AG04449 (cell line): Measurements from ENCODE around the gene STRADB.

Source experiments
- CTCF ChIA-PET: fragments of 350-600 bp; formaldehyde crosslinking; extraction: SDS; loops from one replicate; lab custom pipeline; 2021; ENCODE audit warnings: antibody characterized with exemption; lab: Yijun Ruan, JAX
- POLR2A ChIA-PET: fragments of 400-600, 350-600 bp; formaldehyde crosslinking; extraction: SDS; loops from one replicate; lab custom pipeline; 2020; ENCODE audit warnings: antibody characterized with exemption, inconsistent platforms; lab: Yijun Ruan, JAX
- DNase-seq: peaks from one replicate; pipeline ENCODE4 v3.0.0-alpha.2; 2010; ENCODE audit warnings: low read depth, low spot score
- H3K4me3 ChIP-seq: 2 replicates; pipeline ENCODE4 v1.5.1; 2011; ENCODE audit warnings: low read depth, mild to moderate bottlenecking, control low read depth, low read length
- TF ChIP-seq, protein P1 (sequence below): IDR thresholded peaks from one replicate; pipeline ENCODE4 v1.5.1; 2011; ENCODE audit warnings: mild to moderate bottlenecking, moderate library complexity, low read length, control low read depth, inconsistent platforms; ENCODE audit not compliant: insufficient read depth; ENCODE audit errors: missing control alignments

The STRADB gene, protein sequence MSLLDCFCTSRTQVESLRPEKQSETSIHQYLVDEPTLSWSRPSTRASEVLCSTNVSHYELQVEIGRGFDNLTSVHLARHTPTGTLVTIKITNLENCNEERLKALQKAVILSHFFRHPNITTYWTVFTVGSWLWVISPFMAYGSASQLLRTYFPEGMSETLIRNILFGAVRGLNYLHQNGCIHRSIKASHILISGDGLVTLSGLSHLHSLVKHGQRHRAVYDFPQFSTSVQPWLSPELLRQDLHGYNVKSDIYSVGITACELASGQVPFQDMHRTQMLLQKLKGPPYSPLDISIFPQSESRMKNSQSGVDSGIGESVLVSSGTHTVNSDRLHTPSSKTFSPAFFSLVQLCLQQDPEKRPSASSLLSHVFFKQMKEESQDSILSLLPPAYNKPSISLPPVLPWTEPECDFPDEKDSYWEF

DNA sequence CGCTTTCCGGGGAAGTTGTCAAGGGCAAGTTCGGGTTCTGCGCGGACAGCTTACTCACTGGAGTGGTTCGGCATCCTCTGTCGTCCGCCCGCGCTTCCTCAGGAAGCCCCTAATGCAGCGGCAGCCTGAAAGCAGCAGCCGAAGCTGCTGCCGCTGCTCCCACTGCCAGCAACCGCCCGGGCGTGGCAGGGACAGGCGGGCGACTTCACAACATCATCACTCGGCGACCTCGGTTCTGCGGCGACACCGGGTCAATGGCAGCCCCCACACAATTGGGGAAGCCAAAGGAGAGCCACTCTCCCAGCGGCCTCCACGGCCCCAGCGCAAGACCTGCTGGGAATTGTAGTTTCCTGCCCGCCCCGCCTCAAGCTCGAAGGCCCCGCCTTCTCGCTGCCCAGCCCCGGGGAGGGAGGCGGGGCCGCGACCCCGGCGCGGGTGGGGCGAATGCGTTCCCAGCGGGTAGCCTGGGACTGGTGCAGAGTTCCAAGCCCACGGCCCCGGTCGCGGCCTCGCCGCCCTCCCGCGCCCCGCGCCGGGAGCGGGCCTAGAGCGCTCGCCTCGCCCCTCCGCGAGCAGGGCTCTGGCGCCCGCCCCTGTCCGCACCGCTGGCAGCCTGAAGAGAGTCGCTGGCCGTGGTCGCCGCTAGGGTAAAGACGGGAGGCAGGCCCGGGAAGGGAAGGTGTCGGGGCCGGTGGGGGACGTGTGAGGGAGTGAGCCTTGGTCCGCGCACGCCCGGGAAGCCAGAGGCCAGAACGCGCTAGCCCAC lies at the start of gene STRADB, which contains the start of gene TRAK2:
Gene STRADB, plus strand, starts transcription at position 449 of the 766 bp plus-strand sequence. CDS start 3,101 bp downstream, outside the sequence.
Gene TRAK2, minus strand, starts transcription at position 167 of the 766 bp plus-strand sequence. CDS start 30,951 bp downstream, outside the sequence.
- ChIA-PET CTCF (interaction anchor here (0.7 to 1.6 kb wide), 7 partner anchors 10 to 250 kb away, joined by 3 to 5 read pairs (median 3); no protein-coding TSS in a partner anchor), POLR2A (interaction anchor here (0.5 to 2.1 kb wide), 14 partner anchors 10 to 256 kb away, joined by 3 to 10 read pairs (median 4); no protein-coding TSS in a partner anchor)
- TF ChIP-seq, protein P1, sequence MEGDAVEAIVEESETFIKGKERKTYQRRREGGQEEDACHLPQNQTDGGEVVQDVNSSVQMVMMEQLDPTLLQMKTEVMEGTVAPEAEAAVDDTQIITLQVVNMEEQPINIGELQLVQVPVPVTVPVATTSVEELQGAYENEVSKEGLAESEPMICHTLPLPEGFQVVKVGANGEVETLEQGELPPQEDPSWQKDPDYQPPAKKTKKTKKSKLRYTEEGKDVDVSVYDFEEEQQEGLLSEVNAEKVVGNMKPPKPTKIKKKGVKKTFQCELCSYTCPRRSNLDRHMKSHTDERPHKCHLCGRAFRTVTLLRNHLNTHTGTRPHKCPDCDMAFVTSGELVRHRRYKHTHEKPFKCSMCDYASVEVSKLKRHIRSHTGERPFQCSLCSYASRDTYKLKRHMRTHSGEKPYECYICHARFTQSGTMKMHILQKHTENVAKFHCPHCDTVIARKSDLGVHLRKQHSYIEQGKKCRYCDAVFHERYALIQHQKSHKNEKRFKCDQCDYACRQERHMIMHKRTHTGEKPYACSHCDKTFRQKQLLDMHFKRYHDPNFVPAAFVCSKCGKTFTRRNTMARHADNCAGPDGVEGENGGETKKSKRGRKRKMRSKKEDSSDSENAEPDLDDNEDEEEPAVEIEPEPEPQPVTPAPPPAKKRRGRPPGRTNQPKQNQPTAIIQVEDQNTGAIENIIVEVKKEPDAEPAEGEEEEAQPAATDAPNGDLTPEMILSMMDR, result peak; percentile 58
- DNase-seq, result peak; percentile 58
- H3K4me3 ChIP-seq, result peak within 1 kb of the TSS; percentile 97

DNA sequence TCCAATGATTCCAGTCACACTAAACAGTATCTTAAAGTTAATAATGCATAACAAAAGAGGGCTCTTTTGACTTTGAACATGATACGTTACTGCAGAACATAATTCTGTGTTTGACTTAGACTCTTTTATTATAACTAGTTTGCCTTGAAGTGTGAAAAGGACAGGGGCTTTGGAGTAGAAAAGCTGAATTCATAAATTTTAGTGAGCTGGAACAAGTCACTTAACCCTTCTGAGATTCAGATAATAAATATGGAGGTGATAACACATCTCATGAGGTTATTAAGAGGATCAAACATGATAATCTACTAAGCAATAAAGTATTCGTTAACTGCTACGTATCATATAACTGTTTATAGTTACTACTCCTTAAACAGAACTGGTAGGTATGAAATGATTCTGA lies 49.7 kb upstream of the STRADB start:
- TF ChIP-seq, protein P1, result no peak
- CTCF ChIA-PET, result interaction anchor here (1.1 to 1.6 kb wide), 2 partner anchors 16 to 165 kb away, joined by 3 to 4 read pairs; no protein-coding TSS in a partner anchor
- no peak for DNase-seq
- H3K4me3 ChIP-seq, result no peak overlapping the region
- POLR2A ChIA-PET, result no interaction called here

GRCh38 chr2:201402651-201403562 lies 48.6 kb upstream of the STRADB start:
- TF ChIP-seq, protein P1, result no peak
- DNase-seq, result peak; percentile 76
- H3K4me3 ChIP-seq, result no peak overlapping the region
- POLR2A ChIA-PET, result no interaction called here
- CTCF ChIA-PET, result interaction anchor here (1.4 kb wide), 1 partner anchor 171 kb away, joined by 5 read pairs; no protein-coding TSS in a partner anchor

- ChIA-PET POLR2A (no interaction called here), CTCF (interaction anchor here (1.5 kb wide), 1 partner anchor 9 kb away, joined by 3 read pairs; no protein-coding TSS in a partner anchor)
- TF ChIP-seq, protein P1, result no peak
- no peak overlapping the region for H3K4me3 ChIP-seq
- no peak for DNase-seq
Measured at GRCh38 chr2:201403880-201404279, 47.7 kb upstream of the STRADB start.

GRCh38 chr2:201404699-201405280 lies 46.8 kb upstream of the STRADB start:
- ChIA-PET CTCF (interaction anchor here (1.5 kb wide), 1 partner anchor 10 kb away, joined by 3 read pairs; no protein-coding TSS in a partner anchor), POLR2A (no interaction called here)
- H3K4me3 ChIP-seq, result no peak overlapping the region
- no peak for DNase-seq
- TF ChIP-seq, protein P1, result no peak
